MM.1S (cell line): ENCODE measurements around the gene GRAMD1B.

Experiments used
- DNase-seq: peaks from one replicate; pipeline ENCODE4 v3.0.0-alpha.2; 2015
- H2AFZ ChIP-seq: fragments of 300-600 bp; sonication (generic); 2 replicates; pipeline ENCODE4 v1.6.0; 2016; ENCODE audit warnings: antibody characterized with exemption, low read length
- H3F3A ChIP-seq: fragments of 300-600 bp; sonication (generic); 2 replicates; pipeline ENCODE4 v1.6.1; 2016; ENCODE audit warnings: mild to moderate bottlenecking, antibody characterized with exemption, low read length, moderate library complexity, mixed read lengths; ENCODE audit not compliant: insufficient read depth
- H3K27ac ChIP-seq: fragments of 300-600 bp; sonication (generic); 2 replicates; pipeline ENCODE4 v1.5.1; 2016; ENCODE audit warnings: mild to moderate bottlenecking, low read length
- H3K27me3 ChIP-seq: fragments of 300-600 bp; sonication (generic); replicated peaks from 2 replicates; pipeline ENCODE4 v1.6.0; 2016; ENCODE audit warnings: low read length; ENCODE audit not compliant: insufficient read depth
- H3K36me3 ChIP-seq: fragments of 300-600 bp; sonication (generic); replicated peaks from 2 replicates; pipeline ENCODE4 v1.6.1; 2016; ENCODE audit warnings: mild to moderate bottlenecking, low read length, mixed read lengths; ENCODE audit not compliant: insufficient read depth
- H3K4me1 ChIP-seq: fragments of 300-600 bp; sonication (generic); 2 replicates; pipeline ENCODE4 v1.6.1; 2016; ENCODE audit warnings: low read length, mixed read lengths
- H3K4me2 ChIP-seq: fragments of 300-600 bp; sonication (generic); 2 replicates; pipeline ENCODE4 v1.6.0; 2016; ENCODE audit warnings: low read depth, low read length
- H3K4me3 ChIP-seq: fragments of 300-600 bp; sonication (generic); 2 replicates; pipeline ENCODE4 v1.5.1; 2016; ENCODE audit warnings: low read length, mixed read lengths
- H3K79me2 ChIP-seq: fragments of 300-600 bp; sonication (generic); 2 replicates; pipeline ENCODE4 v1.6.1; 2016; ENCODE audit warnings: mixed run types, low read length, mixed read lengths
- H3K9ac ChIP-seq: fragments of 300-600 bp; sonication (generic); 2 replicates; pipeline ENCODE4 v1.6.1; 2016; ENCODE audit warnings: low read length, mixed read lengths
- H3K9me2 ChIP-seq: fragments of 300-600 bp; sonication (generic); replicated peaks from 2 replicates; pipeline ENCODE4 v1.6.1; 2016; ENCODE audit warnings: mild to moderate bottlenecking, low read length, mixed read lengths; ENCODE audit not compliant: insufficient read depth
- H3K9me3 ChIP-seq: fragments of 300-600 bp; sonication (generic); replicated peaks from 2 replicates; pipeline ENCODE4 v1.6.1; 2016; ENCODE audit warnings: mild to moderate bottlenecking, low read length, mixed read lengths; ENCODE audit not compliant: insufficient read depth
- H4K20me1 ChIP-seq: fragments of 300-600 bp; sonication (generic); 2 replicates; pipeline ENCODE4 v1.6.1; 2016; ENCODE audit warnings: mild to moderate bottlenecking, low read length, moderate library complexity, mixed read lengths; ENCODE audit not compliant: insufficient read depth
- EZH2 ChIP-seq: fragments of 300-600 bp; sonication (generic); optimal IDR thresholded peaks from 2 replicates; pipeline ENCODE3; 2017; ENCODE audit warnings: low read depth, mild to moderate bottlenecking, antibody characterized with exemption, low read length, mixed read lengths
- EZH2phosphoT487 ChIP-seq: fragments of 300-600 bp; sonication (generic); IDR thresholded peaks from 2 replicates; pipeline ENCODE4 v1.6.1; 2018; ENCODE audit warnings: antibody characterized with exemption, low read length
- TF ChIP-seq, protein P1 (sequence below): fragments of 300-600 bp; sonication (generic); IDR thresholded peaks from 2 replicates; pipeline ENCODE4 v1.5.1; 2016; ENCODE audit warnings: antibody characterized with exemption, low read length, mixed read lengths

Gene GRAMD1B

DNA sequence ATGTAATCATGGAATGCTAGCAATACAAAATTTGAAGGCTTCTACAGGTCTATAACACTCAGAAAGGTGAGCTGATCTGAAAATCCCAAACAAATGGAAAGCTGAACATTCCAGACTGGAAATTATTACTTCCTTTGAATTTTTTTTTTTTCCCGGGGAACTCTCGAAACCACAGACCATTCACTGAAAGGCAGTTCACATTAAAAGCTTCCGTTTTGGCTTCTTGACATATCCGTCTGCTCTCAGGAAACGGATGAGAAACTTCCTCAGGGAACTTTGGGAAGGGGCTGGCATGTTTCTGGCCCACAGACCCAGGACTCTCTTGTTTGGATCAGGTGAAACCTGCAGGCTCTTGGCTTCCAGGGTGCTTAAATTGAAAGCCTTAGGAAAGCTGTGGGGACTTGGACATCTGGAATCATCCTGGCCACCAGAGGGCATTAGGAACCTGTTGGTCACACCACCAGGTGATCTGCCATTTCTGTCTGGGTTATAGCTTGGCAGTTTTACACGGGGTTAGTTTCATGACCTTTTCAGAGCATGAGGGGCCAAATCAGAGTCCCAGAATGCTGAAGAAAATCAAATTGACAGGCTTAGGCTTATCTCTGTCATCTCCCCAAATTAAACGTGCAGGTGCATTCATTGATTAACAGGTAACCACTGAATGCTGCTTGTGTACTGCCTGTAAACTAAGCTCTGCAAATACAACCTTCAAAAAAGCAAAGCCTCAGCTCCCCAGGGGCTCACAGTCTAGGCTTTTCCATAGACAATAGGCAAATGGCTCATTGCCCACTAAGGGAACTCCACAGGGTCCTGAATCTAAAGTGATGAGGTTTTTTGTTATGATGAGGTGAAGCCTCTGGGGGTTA is 22.7 kb upstream of the GRAMD1B start:
- Histone ChIP-seq H3K36me3 (no peaks in the 10 kb centered on the region), H3F3A (peaks cover 5% of the 10 kb centered on the region; the same call in 1 of the 2 replicates), H2AFZ (peak overlapping the region; percentile 59), H4K20me1 (no peaks in the 10 kb centered on the region), H3K79me2 (no peaks in the 10 kb centered on the region), H3K27ac (no peak overlapping the region), H3K27me3 (peaks cover 8% of the 10 kb centered on the region; the same call in 1 of the 2 replicates), H3K4me3 (peak overlapping the region; percentile 56), H3K4me2 (peak overlapping the region; percentile 92), H3K9me2 (no peaks in the 10 kb centered on the region), H3K4me1 (peaks cover 9% of the 10 kb centered on the region; the same call in 1 of the 2 replicates), H3K9ac (peak overlapping the region; percentile 23; the same call in 1 of the 2 replicates), H3K9me3 (no peaks in the 10 kb centered on the region)
- TF ChIP-seq EZH2 = no peak
- TF ChIP-seq, protein P1, sequence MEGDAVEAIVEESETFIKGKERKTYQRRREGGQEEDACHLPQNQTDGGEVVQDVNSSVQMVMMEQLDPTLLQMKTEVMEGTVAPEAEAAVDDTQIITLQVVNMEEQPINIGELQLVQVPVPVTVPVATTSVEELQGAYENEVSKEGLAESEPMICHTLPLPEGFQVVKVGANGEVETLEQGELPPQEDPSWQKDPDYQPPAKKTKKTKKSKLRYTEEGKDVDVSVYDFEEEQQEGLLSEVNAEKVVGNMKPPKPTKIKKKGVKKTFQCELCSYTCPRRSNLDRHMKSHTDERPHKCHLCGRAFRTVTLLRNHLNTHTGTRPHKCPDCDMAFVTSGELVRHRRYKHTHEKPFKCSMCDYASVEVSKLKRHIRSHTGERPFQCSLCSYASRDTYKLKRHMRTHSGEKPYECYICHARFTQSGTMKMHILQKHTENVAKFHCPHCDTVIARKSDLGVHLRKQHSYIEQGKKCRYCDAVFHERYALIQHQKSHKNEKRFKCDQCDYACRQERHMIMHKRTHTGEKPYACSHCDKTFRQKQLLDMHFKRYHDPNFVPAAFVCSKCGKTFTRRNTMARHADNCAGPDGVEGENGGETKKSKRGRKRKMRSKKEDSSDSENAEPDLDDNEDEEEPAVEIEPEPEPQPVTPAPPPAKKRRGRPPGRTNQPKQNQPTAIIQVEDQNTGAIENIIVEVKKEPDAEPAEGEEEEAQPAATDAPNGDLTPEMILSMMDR = peak; percentile 85
- DNase-seq = peak; percentile 70

DNA sequence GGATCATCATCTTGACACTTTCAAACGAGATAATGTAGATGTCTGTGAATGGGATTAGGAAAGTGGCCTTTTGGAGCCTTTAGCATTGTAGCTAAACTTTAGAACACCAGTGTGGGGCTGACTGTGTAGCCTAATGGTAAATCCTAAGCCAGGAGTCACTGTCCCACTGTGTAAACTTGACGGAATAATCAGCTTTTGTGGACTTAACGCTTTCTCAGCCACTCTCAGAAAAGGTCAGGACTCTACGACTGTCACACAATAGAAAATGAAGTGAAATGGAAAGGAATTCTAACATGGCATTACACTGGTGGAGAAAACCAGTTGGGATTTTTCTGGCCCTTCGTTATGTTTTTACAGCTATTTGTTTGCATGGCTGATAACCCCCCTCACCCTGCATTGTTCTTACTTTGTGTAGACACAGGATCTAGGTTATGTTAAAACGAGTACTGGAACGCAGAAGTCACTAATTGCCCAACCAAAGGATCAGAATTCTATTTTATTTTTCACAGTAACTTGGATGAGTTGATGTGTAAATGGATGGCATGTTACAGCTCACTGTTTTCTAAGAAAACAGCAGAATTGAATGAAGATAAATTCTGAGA is 22.0 kb upstream of the GRAMD1B start:
- H3K9me3 ChIP-seq = no peaks in the 10 kb centered on the region
- peak overlapping the region; percentile 59; the same call in 1 of the 2 replicates for H2AFZ ChIP-seq
- no peak overlapping the region for H3K4me3 ChIP-seq
- no peaks in the 10 kb centered on the region for H3K9me2 ChIP-seq
- H4K20me1 ChIP-seq = no peaks in the 10 kb centered on the region
- no peaks in the 10 kb centered on the region for H3K79me2 ChIP-seq
- H3K27me3 ChIP-seq = peaks cover 8% of the 10 kb centered on the region; the same call in 1 of the 2 replicates
- H3F3A ChIP-seq = peaks cover 5% of the 10 kb centered on the region; the same call in 1 of the 2 replicates
- H3K36me3 ChIP-seq = no peaks in the 10 kb centered on the region
- H3K27ac ChIP-seq = no peak overlapping the region
- H3K4me2 ChIP-seq = 0 out of 2 replicates have a peak overlapping the region, but pooled peaks have one; percentile 92
- TF ChIP-seq EZH2phosphoT487 (no peak), EZH2 (no peak)
- H3K9ac ChIP-seq = no peak overlapping the region
- DNase-seq = no peak
- H3K4me1 ChIP-seq = peaks cover 9% of the 10 kb centered on the region; the same call in 1 of the 2 replicates

DNA sequence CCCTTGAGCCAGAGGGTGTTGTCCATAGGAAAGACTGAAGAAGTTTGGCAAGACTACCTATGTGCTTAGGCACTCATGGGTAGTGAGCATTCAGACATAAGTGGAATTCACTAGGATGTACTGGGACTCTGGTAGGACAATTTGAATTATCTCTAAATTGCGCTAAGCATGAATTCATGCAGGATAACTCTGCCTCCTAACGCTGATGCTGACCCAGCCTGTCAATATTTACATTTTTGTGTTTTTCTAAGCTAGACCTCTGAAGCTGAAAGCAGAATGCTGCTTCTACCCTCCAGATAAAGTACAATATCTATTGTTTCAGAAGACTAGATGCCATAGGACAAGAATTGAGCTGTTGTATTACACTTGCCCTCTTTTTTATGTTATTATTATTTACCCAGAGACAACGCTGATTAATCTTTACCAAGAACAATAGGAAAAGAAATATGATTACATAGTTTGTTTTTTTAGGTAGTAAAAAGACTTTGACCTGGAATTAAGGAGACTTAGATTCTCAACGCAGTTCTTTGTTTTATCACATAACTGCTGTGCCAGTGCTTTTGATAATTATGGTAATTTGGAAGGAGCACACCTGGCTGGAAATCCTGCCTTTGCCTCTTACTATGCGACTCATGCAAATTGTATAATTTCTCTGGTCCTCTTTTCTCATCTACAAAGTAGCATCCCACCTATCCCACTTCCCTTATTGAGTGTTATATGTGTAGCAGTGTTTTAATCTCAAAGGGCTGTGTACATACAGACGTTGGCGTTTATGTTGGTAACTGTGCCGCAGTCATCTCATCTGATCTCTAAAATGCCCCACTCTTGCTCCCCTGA is 21.2 kb upstream of the GRAMD1B start:
- Histone ChIP-seq H2AFZ (no peak overlapping the region), H3F3A (peaks cover 5% of the 10 kb centered on the region; the same call in 1 of the 2 replicates), H3K4me2 (no peak overlapping the region), H3K79me2 (no peaks in the 10 kb centered on the region), H3K9me3 (no peaks in the 10 kb centered on the region), H3K27me3 (peaks cover 8% of the 10 kb centered on the region; the same call in 1 of the 2 replicates), H4K20me1 (no peaks in the 10 kb centered on the region), H3K9ac (no peak overlapping the region), H3K4me3 (no peak overlapping the region), H3K27ac (no peak overlapping the region), H3K36me3 (no peaks in the 10 kb centered on the region), H3K9me2 (no peaks in the 10 kb centered on the region), H3K4me1 (peaks cover 9% of the 10 kb centered on the region; the same call in 1 of the 2 replicates)
- no peak for DNase-seq
- TF ChIP-seq, protein P1 = no peak
- TF ChIP-seq EZH2 = no peak
- TF ChIP-seq EZH2phosphoT487 = no peak
